ENCODE data around the gene NID1.
"Not testable (repeated sequence)": the region's sequence is repeated elsewhere in the genome, so short reads cannot be mapped to it uniquely, and the experiment has no call there.

The NID1 gene

DNA sequence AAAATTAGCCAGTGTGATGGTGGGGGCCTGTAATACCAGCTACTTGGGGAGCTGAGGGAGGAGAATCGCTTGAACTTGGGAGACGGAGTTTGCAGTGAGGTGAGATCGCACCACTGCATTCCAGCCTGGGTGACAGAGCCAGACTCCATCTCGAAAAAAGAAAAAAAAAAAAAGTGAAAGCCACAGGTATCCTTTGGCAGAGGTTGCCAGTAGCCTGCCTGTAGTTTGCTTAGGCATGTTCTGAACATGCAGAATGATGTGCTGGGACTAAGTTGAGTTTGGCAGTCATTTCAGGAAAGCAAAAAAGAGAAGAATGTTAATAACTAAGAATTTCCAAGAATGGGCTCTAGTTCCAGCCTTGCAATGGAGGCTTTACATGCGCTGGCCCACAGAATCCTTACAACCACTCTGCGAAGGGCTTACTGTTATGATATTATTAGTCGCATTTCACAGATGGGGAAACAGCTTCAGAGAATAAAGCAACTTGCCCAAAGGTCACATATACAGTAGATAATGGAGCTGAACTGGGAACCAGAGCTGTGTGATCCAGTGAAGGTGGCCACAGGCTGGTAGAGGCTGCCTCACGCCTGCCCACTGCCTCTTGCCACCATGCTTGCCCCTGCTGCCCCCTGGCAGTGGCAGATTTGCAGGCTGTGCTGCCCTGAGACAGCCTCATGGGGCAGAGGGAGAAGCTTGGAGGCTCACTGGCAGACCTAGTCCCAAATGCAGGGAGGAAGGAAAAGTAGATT, 131.7 kb downstream of the NID1 start:
- no peak for DNase-seq

DNA sequence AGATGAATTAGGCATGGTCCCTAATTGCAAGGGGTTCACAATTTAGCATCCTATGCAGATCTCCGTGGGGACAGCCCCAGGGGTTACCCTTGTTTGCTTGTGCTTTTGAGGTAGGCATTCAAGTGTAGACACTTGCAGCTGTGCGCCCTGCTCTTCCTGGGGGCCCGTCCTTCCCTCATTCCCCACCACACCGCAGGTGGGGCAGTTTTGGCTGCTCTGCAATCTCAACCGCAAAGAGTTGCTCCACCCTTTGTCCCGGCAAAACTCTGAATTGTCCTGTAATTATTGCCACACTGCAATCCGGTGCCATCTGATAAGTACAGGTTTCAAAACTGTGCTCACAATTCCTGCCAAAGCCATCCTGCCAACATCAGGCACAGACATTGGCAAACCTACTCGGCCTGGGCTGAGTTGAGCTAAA, 132.8 kb downstream of the NID1 start:
- no peak for DNase-seq

DNA sequence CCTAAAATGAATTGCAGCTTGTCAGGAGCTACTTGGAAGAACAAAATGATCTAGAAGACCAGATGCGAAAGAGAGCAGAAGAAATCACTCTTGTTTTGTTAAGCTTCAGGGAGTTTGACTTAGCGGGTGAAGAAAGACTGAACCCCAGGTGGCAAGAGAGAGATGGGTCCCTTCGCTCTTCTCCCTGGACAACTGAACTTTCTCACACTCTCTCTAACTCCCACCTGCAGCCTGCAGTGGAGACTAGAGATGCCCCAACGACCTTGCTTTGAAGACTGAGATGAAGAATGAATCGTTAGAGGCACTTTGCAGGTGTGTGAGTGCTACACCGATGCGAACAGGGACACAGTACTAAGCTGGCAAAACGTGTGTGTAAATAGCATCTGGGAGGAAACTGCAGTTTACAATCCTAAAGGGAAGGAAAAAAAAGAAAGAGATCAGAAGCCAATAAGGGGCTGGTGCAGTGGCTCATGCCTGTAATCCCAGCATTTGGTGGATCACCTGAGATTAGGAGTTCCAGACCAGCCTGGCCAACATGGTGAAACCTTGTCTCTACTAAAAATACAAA, 133.6 kb downstream of the NID1 start:
- DNase-seq, result no peak

DNA sequence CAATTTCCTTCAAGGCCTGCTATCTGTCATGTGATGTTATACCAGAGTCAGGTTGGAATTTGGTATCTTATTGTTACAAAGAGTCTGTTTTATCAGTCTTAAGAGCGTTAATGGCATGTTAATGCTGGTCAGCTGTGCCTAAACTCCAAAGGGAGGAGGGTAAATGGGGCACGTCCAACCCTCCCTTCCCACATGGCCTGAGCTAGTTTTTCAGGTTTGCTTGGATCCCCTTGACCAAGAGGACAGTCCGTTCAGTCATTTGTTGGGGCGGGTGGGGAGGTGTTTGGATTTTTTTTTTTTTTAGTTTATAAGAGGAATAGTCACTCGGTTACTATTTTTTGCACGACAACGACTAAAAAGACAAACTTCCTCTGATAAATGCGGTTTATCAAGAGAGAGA, 134.3 kb downstream of the NID1 start:
- no peak for DNase-seq

DNA sequence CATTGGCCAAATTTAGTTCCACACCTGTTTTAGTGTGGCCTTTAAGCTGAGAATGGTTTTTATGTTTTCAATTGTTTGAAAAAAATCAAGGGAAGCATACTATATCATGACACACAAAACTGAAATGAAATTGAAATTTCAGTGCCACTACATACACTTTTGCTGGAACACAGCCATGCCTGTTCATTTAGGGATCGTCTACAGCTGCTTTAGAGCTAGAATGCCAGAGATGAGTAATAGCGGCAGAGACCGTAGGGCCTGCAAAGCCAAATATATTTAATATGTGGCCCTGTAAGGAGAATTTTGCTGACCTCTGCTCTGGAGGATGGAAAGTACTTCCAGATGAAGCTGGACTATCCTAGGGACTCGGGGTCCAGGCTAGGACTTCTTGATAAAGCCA, 135.7 kb downstream of the NID1 start:
- DNase-seq, result no peak

DNA sequence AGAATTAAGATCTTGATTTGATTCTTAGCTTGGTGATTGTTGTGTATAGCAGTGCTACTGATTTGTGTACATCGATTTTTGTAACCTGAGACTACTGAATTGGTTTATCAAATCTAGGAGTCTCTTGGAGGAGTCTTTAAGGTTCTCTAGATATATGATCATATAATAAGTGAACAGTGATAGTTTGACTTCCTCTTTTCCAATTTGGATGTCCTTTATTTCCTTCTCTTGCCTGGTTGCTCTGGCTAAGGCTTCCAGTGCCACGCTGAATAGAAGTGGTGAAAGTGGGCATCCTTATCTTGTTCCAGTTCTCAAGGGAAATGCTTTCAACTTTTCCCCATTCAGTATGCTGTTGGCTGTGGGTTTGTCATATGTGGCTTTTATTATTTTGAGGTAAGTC, 136.7 kb downstream of the NID1 start:
- no peak for DNase-seq

DNA sequence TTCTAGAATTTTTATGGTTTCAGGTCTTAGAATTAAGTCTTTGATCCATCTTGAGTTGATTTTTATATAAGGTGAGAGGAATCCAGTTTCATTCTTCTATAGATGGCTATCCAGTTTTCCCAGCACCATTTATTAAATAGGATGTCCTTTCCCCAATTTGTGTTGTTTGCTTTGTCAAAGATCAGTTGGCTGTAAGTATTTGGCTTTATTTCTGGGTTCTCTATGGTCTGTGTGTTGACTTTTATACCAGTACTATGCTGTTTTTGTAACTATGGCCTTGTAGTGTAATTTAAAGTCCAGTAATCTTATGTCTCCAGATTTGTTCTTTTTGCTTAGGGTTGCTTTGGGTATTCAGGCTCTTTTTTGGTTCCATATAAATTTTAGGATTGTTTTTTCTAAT, 137.3 kb downstream of the NID1 start:
- DNase-seq, result not testable (repeated sequence)
